Activated CD8-positive, alpha-beta memory T cell treated with anti-CD3 and anti-CD28 coated beads for 1 hour (primary cell): ENCODE results near the gene KCNQ2.

ENCODE experiments used
- DNase-seq, 2 donors: peaks; one replicate each; pipeline ENCODE4 v3.0.0-alpha.2; 2020; ENCODE audit warnings: low read depth in 1 of 2; ENCODE audit errors: extremely low read depth in 1 of 2

KCNQ2 gene

GRCh38 chr20:63501818-63502670 is 29.6 kb upstream of the KCNQ2 start:
- no peak for DNase-seq

GRCh38 chr20:63500902-63501817 is 28.7 kb upstream of the KCNQ2 start:
- DNase-seq, result no peak

- DNase-seq, result no peak
Observed at GRCh38 chr20:63500151-63500901, 27.9 kb upstream of the KCNQ2 start.

- DNase-seq, result no peak
Observed at GRCh38 chr20:63499338-63499969, 27.0 kb upstream of the KCNQ2 start.

GRCh38 chr20:63498960-63499337 is 26.5 kb upstream of the KCNQ2 start, which contains the start of gene EEF1A2:
EEF1A2 (minus strand) TSS chr20:63499083; CDS start chr20:63497763, 1,320 bp downstream.
- peak in 1 of 2 donors; percentile 37 for DNase-seq

- DNase-seq, result no peak
Observed at GRCh38 chr20:63497946-63498935, 25.8 kb upstream of the KCNQ2 start.

GRCh38 chr20:63497138-63497945 is 24.9 kb upstream of the KCNQ2 start:
- no peak for DNase-seq

- DNase-seq, result no peak
Observed at GRCh38 chr20:63496596-63497120, 24.2 kb upstream of the KCNQ2 start.

- peak; percentile 53 to 67 for DNase-seq
Observed at GRCh38 chr20:63495741-63496595, 23.5 kb upstream of the KCNQ2 start.

- DNase-seq, result no peak
Observed at GRCh38 chr20:63495167-63495720, 22.8 kb upstream of the KCNQ2 start.

- no peak for DNase-seq
Observed at GRCh38 chr20:63494420-63495166, 22.1 kb upstream of the KCNQ2 start.

- no peak for DNase-seq
Observed at GRCh38 chr20:63494084-63494419, 21.6 kb upstream of the KCNQ2 start.

- no peak for DNase-seq
Observed at GRCh38 chr20:63493563-63494020, 21.1 kb upstream of the KCNQ2 start.

- no peak for DNase-seq
Observed at GRCh38 chr20:63492982-63493381, 20.5 kb upstream of the KCNQ2 start.

- no peak for DNase-seq
Observed at GRCh38 chr20:63492518-63492917, 20.1 kb upstream of the KCNQ2 start.

GRCh38 chr20:63491635-63492230 is 19.3 kb upstream of the KCNQ2 start:
- DNase-seq, result no peak
